ENCODE results near the gene INSRR.

DNA sequence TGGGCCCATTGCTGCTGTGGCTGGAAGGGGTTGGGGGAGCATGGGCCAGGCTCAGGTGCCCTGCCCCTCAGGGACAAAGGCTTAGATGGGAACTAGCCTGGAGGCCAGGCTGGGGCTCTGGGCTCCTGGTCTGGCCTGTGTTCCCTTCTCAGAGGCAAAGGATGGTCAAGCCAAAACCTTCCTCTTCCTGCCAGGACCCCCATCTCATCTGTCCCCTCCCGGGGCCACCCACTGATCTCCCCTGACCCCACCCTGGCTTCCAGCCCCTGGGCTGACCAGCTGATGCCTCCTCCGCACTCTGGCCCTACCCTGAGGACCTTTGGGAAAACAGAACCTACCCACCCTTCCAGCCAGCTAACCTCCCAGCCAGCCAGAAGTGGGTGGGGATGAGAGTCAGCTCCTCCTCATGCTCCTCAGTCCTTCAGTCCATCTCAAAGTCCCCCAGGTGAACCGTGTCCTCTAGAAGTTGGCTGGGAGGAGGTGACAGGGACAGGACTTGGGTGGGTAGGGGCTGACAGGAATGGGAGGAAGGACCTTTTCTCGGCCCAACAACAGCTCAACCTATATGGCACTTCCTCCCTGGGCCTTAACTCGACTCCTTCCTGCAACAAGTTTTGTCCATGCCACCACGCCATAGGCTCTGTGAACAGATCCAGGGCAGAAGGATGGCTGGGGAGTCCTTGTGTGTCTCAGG, 42.1 kb upstream of the INSRR start:
- TF ChIP-seq POLR2A (IDR thresholded peaks at IDR 0.05) = no peak
- no peak for TF ChIP-seq CTCF (IDR thresholded peaks at IDR 0.05)

Measured in ovary (tissue), 3 donors.